CD14-positive monocyte (primary cell): ENCODE results near the gene LDLRAD4. TPM values are rescaled to one million over a fixed set of nuclear protein-coding genes. Genes with fewer than 3 reads are reported as not detected.

ENCODE experiments used
- DNase-seq, 3 donors: peaks; one replicate each; pipeline ENCODE4 v3.0.0-alpha.2; 2011 to 2022
- H2AFZ ChIP-seq: 2 replicates; pipeline ENCODE4 v1.6.0; 2012; ENCODE audit warnings: mild to moderate bottlenecking, low read depth, low read length, inconsistent platforms; ENCODE audit not compliant: insufficient read depth, poor library complexity, severe bottlenecking
- H3K27ac ChIP-seq, 2 donors: 1 replicate in 1 of 2; 2 replicates in 1 of 2; pipeline ENCODE4 v1.5.1; 2012 to 2013; ENCODE audit warnings: low read length in 2 of 2, control low read depth in 1 of 2, inconsistent platforms in 1 of 2, low read depth in 1 of 2, mild to moderate bottlenecking in 1 of 2
- H3K27me3 ChIP-seq, 2 donors: one replicate each; pipeline versions ENCODE4 v1.6.0 to v1.6.1; 2011 to 2013; ENCODE audit warnings: low read length in 2 of 2; ENCODE audit not compliant: control insufficient read depth in 2 of 2, insufficient read depth in 2 of 2
- H3K36me3 ChIP-seq, 2 donors: replicated peaks in 1 of 2; 1 replicate in 1 of 2; 2 replicates in 1 of 2; pipeline versions ENCODE4 v1.5.1 to v1.6.1; 2012 to 2013; ENCODE audit warnings: low read length in 2 of 2, control low read depth in 1 of 2, inconsistent platforms in 1 of 2, mild to moderate bottlenecking in 1 of 2; ENCODE audit not compliant: insufficient read depth in 2 of 2, control insufficient read depth in 1 of 2
- H3K4me1 ChIP-seq, 2 donors: 1 replicate in 1 of 2; 2 replicates in 1 of 2; pipeline versions ENCODE4 v1.5.1 to v1.6.1; 2012 to 2013; ENCODE audit warnings: low read length in 2 of 2, control low read depth in 1 of 2, inconsistent platforms in 1 of 2, mild to moderate bottlenecking in 1 of 2, moderate library complexity in 1 of 2; ENCODE audit not compliant: insufficient read depth in 2 of 2, control insufficient read depth in 1 of 2
- H3K4me2 ChIP-seq: replicated peaks from 2 replicates; pipeline ENCODE3; 2012; ENCODE audit warnings: low read length, moderate library complexity, mild to moderate bottlenecking; ENCODE audit not compliant: poor library complexity, severe bottlenecking; ENCODE audit errors: extremely low read depth
- H3K4me3 ChIP-seq, 3 experiments: fragments of 200-600 bp in 1 of 3; sonication (generic) in 1 of 3; replicated peaks in 1 of 3; 1 replicate in 2 of 3; 2 replicates in 1 of 3; pipeline ENCODE4 v1.5.1; 2011 to 2013; ENCODE audit warnings: low read length in 3 of 3, mild to moderate bottlenecking in 3 of 3, control low read depth in 2 of 3, low read depth in 2 of 3, inconsistent platforms in 1 of 3, moderate library complexity in 1 of 3
- H3K79me2 ChIP-seq: 2 replicates; pipeline ENCODE4 v1.6.0; 2012; ENCODE audit warnings: mild to moderate bottlenecking, control low read depth, inconsistent platforms, low read length, moderate library complexity; ENCODE audit not compliant: insufficient read depth
- H3K9ac ChIP-seq: 2 replicates; pipeline ENCODE4 v1.6.0; 2017; ENCODE audit warnings: low read length, mild to moderate bottlenecking; ENCODE audit not compliant: insufficient read depth, poor library complexity, severe bottlenecking
- H3K9me3 ChIP-seq, 2 donors: replicated peaks in 1 of 2; 1 replicate in 1 of 2; 2 replicates in 1 of 2; pipeline versions ENCODE4 v1.5.1 to v1.6.1; 2012 to 2013; ENCODE audit warnings: low read length in 2 of 2, control low read depth in 1 of 2; ENCODE audit not compliant: control insufficient read depth in 1 of 2, insufficient read depth in 1 of 2
- H4K20me1 ChIP-seq: 2 replicates; pipeline ENCODE4 v1.6.0; 2012; ENCODE audit warnings: mild to moderate bottlenecking, low read length, control low read depth, moderate library complexity; ENCODE audit not compliant: insufficient read depth
- H3K27ac Mint-ChIP-seq, 7 donors: one replicate each; pipeline ENCODE4 v1.8.0; 2020; ENCODE audit warnings: mild to moderate bottlenecking in 7 of 7, mixed read lengths in 7 of 7, moderate library complexity in 6 of 7, inconsistent platforms in 2 of 7
- H3K27me3 Mint-ChIP-seq, 3 donors: one replicate each; pipeline ENCODE4 v1.8.0; 2021 to 2022; ENCODE audit warnings: low read depth in 3 of 3, mild to moderate bottlenecking in 3 of 3, mixed read lengths in 3 of 3, moderate library complexity in 3 of 3, inconsistent platforms in 1 of 3
- H3K36me3 Mint-ChIP-seq, 2 donors: one replicate each; pipeline ENCODE4 v1.8.0; 2020; ENCODE audit warnings: mixed read lengths in 2 of 2, inconsistent platforms in 1 of 2, mild to moderate bottlenecking in 1 of 2
- H3K4me1 Mint-ChIP-seq: one replicate; pipeline ENCODE4 v1.8.0; 2020; ENCODE audit warnings: mild to moderate bottlenecking, mixed read lengths
- H3K4me3 Mint-ChIP-seq, 2 donors: one replicate each; pipeline ENCODE4 v1.8.0; 2020; ENCODE audit warnings: mild to moderate bottlenecking in 2 of 2, mixed read lengths in 2 of 2, moderate library complexity in 1 of 2
- H3K9me3 Mint-ChIP-seq, 7 donors: one replicate each; pipeline ENCODE4 v1.8.0; 2020 to 2022; ENCODE audit warnings: mixed read lengths in 7 of 7, mild to moderate bottlenecking in 6 of 7, moderate library complexity in 6 of 7, inconsistent platforms in 2 of 7
- WGBS: methylation state at CpG from one replicate; pipeline ENCODE4 v1.1.5; 2013; ENCODE audit warnings: missing lambda C conversion rate; ENCODE audit not compliant: insufficient coverage; 5-methylcytosine and 5-hydroxymethylcytosine counted together
- intact Hi-C, 2 donors: fragments of 100-400 bp; cut with micrococcal nuclease; formaldehyde crosslinking; loops; one replicate each; pipeline versions ENCODE4 v1.15.0 to v1.15.1; 2023
- polyA plus RNA-seq, 3 donors: library from polyadenylated mRNA; depleted of rRNA in 1 of 3; unstranded in 2 of 3; stranded (reverse) in 1 of 3; fragments of 300-500 nt in 2 of 3; fragments of >200 nt in 1 of 3; fragmentation: Illumina TruSeq in 2 of 3; gene quantifications; 1 replicate in 2 of 3; 2 replicates in 1 of 3; pipeline ENCODE4 v1.2.3, GENCODE V29; 2012 to 2021
- TF ChIP-seq, protein P1 (sequence below): fragments of 200-600 bp; IDR thresholded peaks from one replicate; pipeline ENCODE4 v1.8.0; 2022; ENCODE audit warnings: antibody characterized with exemption, mild to moderate bottlenecking

The LDLRAD4 gene
- polyA plus RNA-seq, 3 donors = 13.5 to 15.4 (median 13.8) TPM

DNA sequence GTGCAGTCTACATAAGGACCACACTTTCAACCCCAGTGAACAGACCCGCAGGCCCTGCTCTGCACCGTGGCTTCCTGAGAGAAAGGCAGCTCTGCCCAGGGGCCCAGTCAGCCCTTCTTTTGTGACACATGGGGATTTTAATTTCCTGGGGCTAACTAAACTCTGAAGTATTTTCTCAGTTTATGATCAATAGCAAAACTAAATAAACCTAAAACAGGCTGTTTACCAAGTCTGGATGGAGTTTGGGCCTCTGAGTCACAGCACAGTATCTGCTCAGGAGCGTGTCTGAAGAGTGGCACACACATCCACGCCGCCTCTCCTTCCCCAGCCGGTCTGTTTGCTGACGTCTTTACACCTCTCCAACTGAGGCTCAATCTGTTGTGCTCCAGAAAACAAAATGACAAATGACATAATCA, 72.3 kb downstream of the LDLRAD4 start:
- Histone ChIP-seq H3K36me3 (no peaks in the 10 kb centered on the region), H3K27ac (no peak overlapping the region), H3K4me2 (no peak overlapping the region), H3K79me2 (no peaks in the 10 kb centered on the region), H3K9me3 (no peaks in the 10 kb centered on the region), H3K27me3 (no peaks in the 10 kb centered on the region), H3K9ac (no peak overlapping the region), H3K4me3 (no peak overlapping the region), H2AFZ (no peak overlapping the region), H4K20me1 (no peaks in the 10 kb centered on the region), H3K4me1 (no peaks in the 10 kb centered on the region)
- no peaks in the 10 kb centered on the region for H3K27me3 Mint-ChIP-seq
- H3K4me3 Mint-ChIP-seq = no peak overlapping the region
- TF ChIP-seq, protein P1, sequence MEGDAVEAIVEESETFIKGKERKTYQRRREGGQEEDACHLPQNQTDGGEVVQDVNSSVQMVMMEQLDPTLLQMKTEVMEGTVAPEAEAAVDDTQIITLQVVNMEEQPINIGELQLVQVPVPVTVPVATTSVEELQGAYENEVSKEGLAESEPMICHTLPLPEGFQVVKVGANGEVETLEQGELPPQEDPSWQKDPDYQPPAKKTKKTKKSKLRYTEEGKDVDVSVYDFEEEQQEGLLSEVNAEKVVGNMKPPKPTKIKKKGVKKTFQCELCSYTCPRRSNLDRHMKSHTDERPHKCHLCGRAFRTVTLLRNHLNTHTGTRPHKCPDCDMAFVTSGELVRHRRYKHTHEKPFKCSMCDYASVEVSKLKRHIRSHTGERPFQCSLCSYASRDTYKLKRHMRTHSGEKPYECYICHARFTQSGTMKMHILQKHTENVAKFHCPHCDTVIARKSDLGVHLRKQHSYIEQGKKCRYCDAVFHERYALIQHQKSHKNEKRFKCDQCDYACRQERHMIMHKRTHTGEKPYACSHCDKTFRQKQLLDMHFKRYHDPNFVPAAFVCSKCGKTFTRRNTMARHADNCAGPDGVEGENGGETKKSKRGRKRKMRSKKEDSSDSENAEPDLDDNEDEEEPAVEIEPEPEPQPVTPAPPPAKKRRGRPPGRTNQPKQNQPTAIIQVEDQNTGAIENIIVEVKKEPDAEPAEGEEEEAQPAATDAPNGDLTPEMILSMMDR = no peak
- no peak for DNase-seq
- no peak overlapping the region for H3K27ac Mint-ChIP-seq
- 97% methylated on average over 5 of the region's 7 CpGs for WGBS
- no peaks in the 10 kb centered on the region for H3K4me1 Mint-ChIP-seq
- no peaks in the 10 kb centered on the region for H3K36me3 Mint-ChIP-seq
- no peaks in the 10 kb centered on the region for H3K9me3 Mint-ChIP-seq
- intact Hi-C loops = no loop called here

DNA sequence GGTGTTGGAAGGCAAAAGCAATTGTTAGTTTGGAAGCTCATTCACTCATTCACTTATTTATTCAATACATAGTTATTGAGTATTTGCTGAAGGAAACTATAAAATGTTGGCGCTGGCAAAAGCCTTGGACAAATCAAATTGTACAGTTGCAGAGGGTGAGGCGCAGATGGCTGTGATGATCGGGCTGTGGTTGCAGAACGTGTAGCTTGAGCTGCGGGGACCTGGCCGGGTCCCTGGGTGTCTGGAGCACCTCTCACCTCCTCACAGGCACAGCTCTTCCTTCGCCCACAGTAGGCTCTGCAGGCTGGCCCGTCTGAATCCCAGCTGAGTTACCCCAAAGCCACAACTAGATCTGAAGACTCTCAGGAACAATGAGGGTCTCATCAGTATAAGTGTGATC, 72.7 kb downstream of the LDLRAD4 start:
- no peak for DNase-seq
- Histone ChIP-seq H3K36me3 (no peaks in the 10 kb centered on the region), H3K4me2 (no peak overlapping the region), H3K27me3 (no peaks in the 10 kb centered on the region), H2AFZ (no peak overlapping the region), H3K4me1 (no peaks in the 10 kb centered on the region), H4K20me1 (no peaks in the 10 kb centered on the region), H3K4me3 (no peak overlapping the region), H3K9me3 (no peaks in the 10 kb centered on the region), H3K9ac (no peak overlapping the region), H3K27ac (no peak overlapping the region), H3K79me2 (no peaks in the 10 kb centered on the region)
- TF ChIP-seq, protein P1 = no peak
- H3K27me3 Mint-ChIP-seq = no peaks in the 10 kb centered on the region
- no peaks in the 10 kb centered on the region for H3K36me3 Mint-ChIP-seq
- 97% methylated on average over 7 of the region's 8 CpGs for WGBS
- intact Hi-C loops = no loop called here
- H3K4me1 Mint-ChIP-seq = no peaks in the 10 kb centered on the region
- no peak overlapping the region for H3K4me3 Mint-ChIP-seq
- no peaks in the 10 kb centered on the region for H3K9me3 Mint-ChIP-seq
- H3K27ac Mint-ChIP-seq = no peak overlapping the region
